GM12878 (cell line): Measurements from ENCODE around the gene PPP1R18. TPM values are rescaled to one million over a fixed set of nuclear protein-coding genes. Genes with fewer than 3 reads are reported as not detected.

Experiments used
- ATAC-seq: fragments of 200-7000 bp; cut with Tn5 transposase; 3 replicates; pipeline ENCODE4 v1.9.1; 2020; ENCODE audit warnings: mild to moderate bottlenecking, moderate library complexity
- BruUV-seq: library from RNA; stranded (reverse); fragments of 400-500 nt; replicated peaks from 2 replicates; lab custom pipeline; 2021; lab: Mats Ljungman, UMichigan
- CTCF ChIA-PET: fragments of 300-600 bp; sonication (Branson Sonifier 250); formaldehyde crosslinking; extraction: SDS; loops from one replicate; lab custom pipeline; 2021; ENCODE audit warnings: inconsistent platforms; lab: Yijun Ruan, JAX
- POLR2A ChIA-PET: fragments of 350-600 bp; formaldehyde crosslinking; extraction: SDS; loops from one replicate; lab custom pipeline; 2021; ENCODE audit warnings: inconsistent platforms; lab: Charles Lee
- RAD21 ChIA-PET: fragments of 300-600 bp; sonication (Branson Sonifier 250); formaldehyde crosslinking; loops from one replicate; lab custom pipeline; 2023; ENCODE audit warnings: antibody characterized with exemption; ENCODE audit not compliant: unreplicated experiment; lab: Charles Lee
- SMC1A ChIA-PET: fragments of 300-600 bp; sonication (Branson Sonifier 250); formaldehyde crosslinking; loops from one replicate; lab custom pipeline; 2023; ENCODE audit not compliant: unreplicated experiment, uncharacterized antibody; lab: Charles Lee
- DNase-seq: peaks from one replicate; pipeline ENCODE4 v3.0.0-alpha.2; 2011; ENCODE audit warnings: low read depth, low spot score
- FAIRE-seq: peaks from 3 replicates; lab custom pipeline; 2011; peaks lifted over from hg19 to GRCh38; lab: Jason Lieb, UNC
- H2AFZ ChIP-seq: 2 replicates; pipeline ENCODE4 v1.6.0; 2011; ENCODE audit warnings: low read depth, low read length, control low read depth; ENCODE audit not compliant: control insufficient read depth
- H3K27ac ChIP-seq: 2 replicates; pipeline ENCODE4 v1.5.1; 2011; ENCODE audit warnings: control low read depth; ENCODE audit not compliant: control insufficient read depth, insufficient read depth
- H3K27me3 ChIP-seq, 2 experiments: replicated peaks in 1 of 2; 2 replicates each; pipeline versions ENCODE4 v1.6.0 to v1.6.1; 2011; ENCODE audit warnings: low read length in 1 of 2; ENCODE audit not compliant: control insufficient read depth in 2 of 2, insufficient read depth in 2 of 2
- H3K36me3 ChIP-seq, 2 experiments: 2 replicates each; pipeline ENCODE4 v1.5.1; 2011; ENCODE audit warnings: low read length in 1 of 2; ENCODE audit not compliant: control insufficient read depth in 2 of 2, insufficient read depth in 2 of 2
- H3K4me1 ChIP-seq: 2 replicates; pipeline ENCODE4 v1.6.1; 2011; ENCODE audit warnings: mild to moderate bottlenecking, low read length, moderate library complexity, mixed read lengths; ENCODE audit not compliant: control insufficient read depth, insufficient read depth
- H3K4me2 ChIP-seq: 2 replicates; pipeline ENCODE4 v1.6.0; 2011; ENCODE audit warnings: control low read depth; ENCODE audit not compliant: control insufficient read depth, insufficient read depth
- H3K4me3 ChIP-seq: fragments of 200-600 bp; sonication (generic); 2 replicates; pipeline ENCODE4 v1.5.1; 2016
- H3K79me2 ChIP-seq: 2 replicates; pipeline ENCODE4 v1.6.0; 2011; ENCODE audit warnings: low read length; ENCODE audit not compliant: control insufficient read depth, insufficient read depth
- H3K9ac ChIP-seq: 2 replicates; pipeline ENCODE4 v1.8.0; 2011; ENCODE audit warnings: low read length, control low read depth, mixed read lengths; ENCODE audit not compliant: control insufficient read depth, insufficient read depth
- H3K9me3 ChIP-seq: replicated peaks from 3 replicates; pipeline ENCODE4 v1.5.1; 2011; ENCODE audit warnings: mild to moderate bottlenecking, low read length; ENCODE audit not compliant: control insufficient read depth, insufficient read depth
- H4K20me1 ChIP-seq: 2 replicates; pipeline ENCODE4 v1.6.0; 2011; ENCODE audit not compliant: control insufficient read depth, insufficient read depth
- FOXK2 ChIP-seq: fragments of 450-650 bp; IDR thresholded peaks from 2 replicates; pipeline ENCODE4 v1.6.1; 2017; ENCODE audit warnings: mild to moderate bottlenecking, moderate library complexity
- MEF2A ChIP-seq: IDR thresholded peaks from 2 replicates; pipeline ENCODE4 v1.6.1; 2011; ENCODE audit warnings: low read depth, mild to moderate bottlenecking, low read length, moderate library complexity; ENCODE audit not compliant: insufficient read depth
- MEF2B ChIP-seq: fragments of 450-650 bp; IDR thresholded peaks from 2 replicates; pipeline ENCODE4 v1.6.1; 2018; ENCODE audit warnings: mild to moderate bottlenecking, moderate library complexity; ENCODE audit not compliant: partially characterized antibody, poor library complexity, severe bottlenecking
- MTA3 ChIP-seq: IDR thresholded peaks from 2 replicates; pipeline ENCODE4 v1.6.1; 2012; ENCODE audit warnings: low read length, inconsistent platforms, borderline replicate concordance
- NBN ChIP-seq: fragments of 450-650 bp; IDR thresholded peaks from 2 replicates; pipeline ENCODE4 v1.6.1; 2016
- NFYA ChIP-seq: IDR thresholded peaks from 2 replicates; pipeline ENCODE4 v1.6.1; 2011; ENCODE audit warnings: low read depth, mild to moderate bottlenecking, low read length, improper control_type of control experiment, borderline replicate concordance
- SPI1 ChIP-seq: IDR thresholded peaks from 2 replicates; pipeline ENCODE4 v1.6.1; 2011; ENCODE audit warnings: low read depth, mild to moderate bottlenecking, low read length, moderate library complexity, borderline replicate concordance; ENCODE audit not compliant: insufficient read depth
- ZSCAN29 ChIP-seq: fragments of 450-650 bp; IDR thresholded peaks from 2 replicates; pipeline ENCODE4 v1.6.1; 2017; ENCODE audit warnings: mild to moderate bottlenecking, moderate library complexity
- WGBS: methylation state at CpG from one replicate; pipeline ENCODE4 v1.1.6; 2016; ENCODE audit warnings: low lambda C conversion rate; ENCODE audit not compliant: insufficient replicate concordance, insufficient coverage; ENCODE audit errors: missing lambda C conversion rate; 5-methylcytosine and 5-hydroxymethylcytosine counted together
- in situ Hi-C: fragments of 300-500 bp; cut with MboI; formaldehyde crosslinking; loops from 9 replicates; pipeline ENCODE4 v1.14.3; 2018; ENCODE audit warnings: mixed read lengths
- intact Hi-C: fragments of 100-400 bp; cut with micrococcal nuclease; formaldehyde crosslinking; loops from one replicate; pipeline ENCODE4 v1.14.2; 2022; ENCODE audit not compliant: unreplicated experiment
- polyA plus RNA-seq, 11 experiments: library from polyadenylated mRNA; depleted of rRNA in 4 of 11; unstranded in 6 of 11; stranded (reverse) in 5 of 11; fragments of >200 nt; fragmentation: Nextera tagmentation in 4 of 11; fragmentation: Illumina TruSeq in 1 of 11; extraction: Ambion mirVana in 4 of 11; extraction: Trizol in 1 of 11; gene quantifications; 1 replicate in 1 of 11; 2 replicates in 10 of 11; pipeline versions ENCODE4 v1.2.1 to v1.2.3, GENCODE V29; 2011 to 2016; ENCODE audit warnings: inconsistent platforms in 2 of 11, missing spikeins in 2 of 11, low read depth in 1 of 11
- total RNA-seq, 4 experiments: library from RNA; depleted of rRNA in 3 of 4; stranded (reverse); fragments of >200 nt in 3 of 4; fragmentation: Illumina TruSeq in 1 of 4; extraction: Trizol in 1 of 4; gene quantifications; 2 replicates each; pipeline versions ENCODE4 v1.2.1 to v1.2.3, GENCODE V29; 2013 to 2021
- TF ChIP-seq, protein P1 (sequence below): fragments of 150-350 bp; IDR thresholded peaks from 2 replicates; pipeline ENCODE4 v1.6.1; 2016; ENCODE audit warnings: low read depth, low read length
- TF ChIP-seq, protein P2 (sequence below): IDR thresholded peaks from 2 replicates; pipeline ENCODE4 v1.6.1; 2011; ENCODE audit warnings: borderline replicate concordance, low read depth, mild to moderate bottlenecking, moderate library complexity, mixed read lengths, low read length; ENCODE audit not compliant: insufficient read depth; ENCODE audit errors: extremely low read length
- TF ChIP-seq, protein P3 (sequence below): fragments of 450-650 bp; IDR thresholded peaks from 2 replicates; pipeline ENCODE4 v1.6.1; 2016; ENCODE audit warnings: mild to moderate bottlenecking
- TF ChIP-seq, protein P4 (sequence below): fragments of 450-650 bp; formaldehyde crosslinking; IDR thresholded peaks from 2 replicates; pipeline ENCODE4 v1.4.0; 2020; ENCODE audit warnings: mild to moderate bottlenecking, moderate library complexity

The PPP1R18 gene
- total and polyA plus RNA-seq, 10 of the 15 experiments (the other 5 are each of a cell fraction or from before 2014, with no cell fraction given): 21.0 to 119 (median 52.6) TPM

DNA sequence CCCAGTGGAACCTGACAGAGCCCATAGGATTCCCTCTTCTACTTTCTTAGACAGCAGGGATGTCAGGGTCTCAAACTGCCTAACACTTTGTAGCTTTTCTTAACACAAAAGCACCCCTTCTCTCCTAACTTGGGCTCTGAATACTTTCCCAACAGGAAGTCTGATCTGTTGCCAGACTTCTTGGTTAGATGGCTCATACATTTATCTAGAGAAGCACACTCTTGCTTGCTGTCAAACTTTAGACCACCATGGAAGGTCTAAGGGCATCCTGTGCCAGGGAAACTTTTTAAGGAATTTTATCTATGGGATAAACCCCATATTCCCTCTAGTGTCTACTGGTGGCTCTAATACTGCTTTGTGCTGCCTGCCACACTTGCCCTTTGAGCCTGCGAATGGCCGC lies 42.8 kb downstream of the PPP1R18 start (continued):
- TF ChIP-seq, protein P1, sequence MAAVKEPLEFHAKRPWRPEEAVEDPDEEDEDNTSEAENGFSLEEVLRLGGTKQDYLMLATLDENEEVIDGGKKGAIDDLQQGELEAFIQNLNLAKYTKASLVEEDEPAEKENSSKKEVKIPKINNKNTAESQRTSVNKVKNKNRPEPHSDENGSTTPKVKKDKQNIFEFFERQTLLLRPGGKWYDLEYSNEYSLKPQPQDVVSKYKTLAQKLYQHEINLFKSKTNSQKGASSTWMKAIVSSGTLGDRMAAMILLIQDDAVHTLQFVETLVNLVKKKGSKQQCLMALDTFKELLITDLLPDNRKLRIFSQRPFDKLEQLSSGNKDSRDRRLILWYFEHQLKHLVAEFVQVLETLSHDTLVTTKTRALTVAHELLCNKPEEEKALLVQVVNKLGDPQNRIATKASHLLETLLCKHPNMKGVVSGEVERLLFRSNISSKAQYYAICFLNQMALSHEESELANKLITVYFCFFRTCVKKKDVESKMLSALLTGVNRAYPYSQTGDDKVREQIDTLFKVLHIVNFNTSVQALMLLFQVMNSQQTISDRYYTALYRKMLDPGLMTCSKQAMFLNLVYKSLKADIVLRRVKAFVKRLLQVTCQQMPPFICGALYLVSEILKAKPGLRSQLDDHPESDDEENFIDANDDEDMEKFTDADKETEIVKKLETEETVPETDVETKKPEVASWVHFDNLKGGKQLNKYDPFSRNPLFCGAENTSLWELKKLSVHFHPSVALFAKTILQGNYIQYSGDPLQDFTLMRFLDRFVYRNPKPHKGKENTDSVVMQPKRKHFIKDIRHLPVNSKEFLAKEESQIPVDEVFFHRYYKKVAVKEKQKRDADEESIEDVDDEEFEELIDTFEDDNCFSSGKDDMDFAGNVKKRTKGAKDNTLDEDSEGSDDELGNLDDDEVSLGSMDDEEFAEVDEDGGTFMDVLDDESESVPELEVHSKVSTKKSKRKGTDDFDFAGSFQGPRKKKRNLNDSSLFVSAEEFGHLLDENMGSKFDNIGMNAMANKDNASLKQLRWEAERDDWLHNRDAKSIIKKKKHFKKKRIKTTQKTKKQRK: no peak
- TF ChIP-seq MEF2B (no peak), ZSCAN29 (no peak), MEF2A (no peak), SPI1 (no peak), NFYA (no peak), FOXK2 (no peak)
- TF ChIP-seq, protein P2, sequence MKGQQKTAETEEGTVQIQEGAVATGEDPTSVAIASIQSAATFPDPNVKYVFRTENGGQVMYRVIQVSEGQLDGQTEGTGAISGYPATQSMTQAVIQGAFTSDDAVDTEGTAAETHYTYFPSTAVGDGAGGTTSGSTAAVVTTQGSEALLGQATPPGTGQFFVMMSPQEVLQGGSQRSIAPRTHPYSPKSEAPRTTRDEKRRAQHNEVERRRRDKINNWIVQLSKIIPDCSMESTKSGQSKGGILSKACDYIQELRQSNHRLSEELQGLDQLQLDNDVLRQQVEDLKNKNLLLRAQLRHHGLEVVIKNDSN: no peak

DNA sequence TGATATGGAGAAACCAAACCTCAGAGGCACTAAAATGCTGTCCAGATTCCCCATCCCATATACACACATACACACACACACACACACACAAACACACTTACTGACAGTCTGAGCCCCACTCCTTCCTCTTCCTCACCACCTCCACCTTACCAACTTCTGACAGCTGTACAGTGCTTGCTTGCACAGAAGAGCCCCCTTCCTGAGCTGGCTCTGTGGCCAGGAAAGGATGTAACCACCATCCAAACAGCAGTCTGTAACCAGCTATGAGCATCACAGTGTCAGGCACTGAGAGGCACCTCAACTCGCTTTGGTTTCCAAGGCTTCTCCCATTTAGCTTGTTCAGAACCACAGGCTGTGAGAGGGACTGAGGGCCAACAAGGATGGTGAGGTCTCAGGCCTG lies 45.4 kb downstream of the PPP1R18 start:
- H3K27me3 ChIP-seq: no peaks in the 10 kb centered on the region
- H3K9me3 ChIP-seq: no peaks in the 10 kb centered on the region
- H3K36me3 ChIP-seq: peaks cover 0 to 7% of the 10 kb centered on the region in 2 experiments; a peak in 2 of 4 replicates
- ChIA-PET RAD21 (no interaction called here), SMC1A (interaction anchor here (1.7 kb wide), 1 partner anchor 96 kb away, joined by 4 read pairs; no protein-coding TSS in a partner anchor), CTCF (interaction anchor here (0.8 to 1.5 kb wide), 5 partner anchors 90 to 187 kb away, joined by 3 to 7 read pairs (median 4); no protein-coding TSS in a partner anchor), POLR2A (interaction anchor here (0.5 to 1.0 kb wide), 6 partner anchors 9 to 47 kb away, joined by 3 to 5 read pairs (median 4); partner anchors contain the start of gene MRPS18B)
- ATAC-seq (no peak), FAIRE-seq (no peak), DNase-seq (no peak)
- no peak overlapping the region for H3K4me3 ChIP-seq
- in situ Hi-C loops (no loop called here), intact Hi-C loops (no loop called here)
- H3K4me1 ChIP-seq: no peaks in the 10 kb centered on the region
- no peaks in the 10 kb centered on the region for H3K79me2 ChIP-seq
- no TSS peak for BruUV-seq
- H3K4me2 ChIP-seq: no peak overlapping the region
- H4K20me1 ChIP-seq: no peaks in the 10 kb centered on the region
- 93% methylated on average over 1 of the region's 1 CpG for WGBS
- H3K9ac ChIP-seq: no peak overlapping the region
- no peak overlapping the region for H2AFZ ChIP-seq
- H3K27ac ChIP-seq: no peak overlapping the region
- TF ChIP-seq, protein P3, sequence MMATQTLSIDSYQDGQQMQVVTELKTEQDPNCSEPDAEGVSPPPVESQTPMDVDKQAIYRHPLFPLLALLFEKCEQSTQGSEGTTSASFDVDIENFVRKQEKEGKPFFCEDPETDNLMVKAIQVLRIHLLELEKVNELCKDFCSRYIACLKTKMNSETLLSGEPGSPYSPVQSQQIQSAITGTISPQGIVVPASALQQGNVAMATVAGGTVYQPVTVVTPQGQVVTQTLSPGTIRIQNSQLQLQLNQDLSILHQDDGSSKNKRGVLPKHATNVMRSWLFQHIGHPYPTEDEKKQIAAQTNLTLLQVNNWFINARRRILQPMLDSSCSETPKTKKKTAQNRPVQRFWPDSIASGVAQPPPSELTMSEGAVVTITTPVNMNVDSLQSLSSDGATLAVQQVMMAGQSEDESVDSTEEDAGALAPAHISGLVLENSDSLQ: no peak
- TF ChIP-seq NBN: no peak
- TF ChIP-seq, protein P4, sequence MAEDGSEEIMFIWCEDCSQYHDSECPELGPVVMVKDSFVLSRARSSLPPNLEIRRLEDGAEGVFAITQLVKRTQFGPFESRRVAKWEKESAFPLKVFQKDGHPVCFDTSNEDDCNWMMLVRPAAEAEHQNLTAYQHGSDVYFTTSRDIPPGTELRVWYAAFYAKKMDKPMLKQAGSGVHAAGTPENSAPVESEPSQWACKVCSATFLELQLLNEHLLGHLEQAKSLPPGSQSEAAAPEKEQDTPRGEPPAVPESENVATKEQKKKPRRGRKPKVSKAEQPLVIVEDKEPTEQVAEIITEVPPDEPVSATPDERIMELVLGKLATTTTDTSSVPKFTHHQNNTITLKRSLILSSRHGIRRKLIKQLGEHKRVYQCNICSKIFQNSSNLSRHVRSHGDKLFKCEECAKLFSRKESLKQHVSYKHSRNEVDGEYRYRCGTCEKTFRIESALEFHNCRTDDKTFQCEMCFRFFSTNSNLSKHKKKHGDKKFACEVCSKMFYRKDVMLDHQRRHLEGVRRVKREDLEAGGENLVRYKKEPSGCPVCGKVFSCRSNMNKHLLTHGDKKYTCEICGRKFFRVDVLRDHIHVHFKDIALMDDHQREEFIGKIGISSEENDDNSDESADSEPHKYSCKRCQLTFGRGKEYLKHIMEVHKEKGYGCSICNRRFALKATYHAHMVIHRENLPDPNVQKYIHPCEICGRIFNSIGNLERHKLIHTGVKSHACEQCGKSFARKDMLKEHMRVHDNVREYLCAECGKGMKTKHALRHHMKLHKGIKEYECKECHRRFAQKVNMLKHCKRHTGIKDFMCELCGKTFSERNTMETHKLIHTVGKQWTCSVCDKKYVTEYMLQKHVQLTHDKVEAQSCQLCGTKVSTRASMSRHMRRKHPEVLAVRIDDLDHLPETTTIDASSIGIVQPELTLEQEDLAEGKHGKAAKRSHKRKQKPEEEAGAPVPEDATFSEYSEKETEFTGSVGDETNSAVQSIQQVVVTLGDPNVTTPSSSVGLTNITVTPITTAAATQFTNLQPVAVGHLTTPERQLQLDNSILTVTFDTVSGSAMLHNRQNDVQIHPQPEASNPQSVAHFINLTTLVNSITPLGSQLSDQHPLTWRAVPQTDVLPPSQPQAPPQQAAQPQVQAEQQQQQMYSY: no peak
- no peak for TF ChIP-seq MTA3
